Activated CD8-positive, alpha-beta memory T cell treated with anti-CD3 and anti-CD28 coated beads for 36 hours (primary cell): ENCODE measurements around the gene COL6A3. TPM values are rescaled to one million over a fixed set of nuclear protein-coding genes. Genes with fewer than 3 reads are reported as not detected.
"Not testable (repeated sequence)": the region's sequence is repeated elsewhere in the genome, so short reads cannot be mapped to it uniquely, and the experiment has no call there.

Experiments
- CTCF ChIA-PET: fragments of 350-600 bp; sonication (Branson Sonifier 250); formaldehyde crosslinking; loops from one replicate; lab custom pipeline; 2021; ENCODE audit warnings: antibody characterized with exemption; lab: Charles Lee
- POLR2A ChIA-PET: fragments of 350-600 bp; sonication (Branson Sonifier 250); formaldehyde crosslinking; loops from one replicate; lab custom pipeline; 2021; ENCODE audit warnings: antibody characterized with exemption; lab: Charles Lee
- total RNA-seq, 2 experiments: library from RNA; stranded (reverse); gene quantifications; one replicate each; pipeline ENCODE4 v1.2.3, GENCODE V29; 2021

COL6A3 gene
- total RNA-seq, 2 experiments from 2014 or later: 15.8 to 18.6 TPM

GRCh38 chr2:237315170-237315828, 98.7 kb downstream of the COL6A3 start:
- CTCF ChIA-PET: no interaction called here
- POLR2A ChIA-PET: no interaction called here

GRCh38 chr2:237314681-237315080, 99.3 kb downstream of the COL6A3 start:
- ChIA-PET POLR2A (no interaction called here), CTCF (no interaction called here)

GRCh38 chr2:237314198-237314597, 99.8 kb downstream of the COL6A3 start:
- ChIA-PET POLR2A (no interaction called here), CTCF (no interaction called here)

GRCh38 chr2:237312021-237312755, 101.8 kb downstream of the COL6A3 start:
- POLR2A ChIA-PET: no interaction called here
- CTCF ChIA-PET: no interaction called here

GRCh38 chr2:237310515-237311114, 103.3 kb downstream of the COL6A3 start:
- CTCF ChIA-PET: no interaction called here

GRCh38 chr2:237309416-237309815, 104.5 kb downstream of the COL6A3 start:
- ChIA-PET CTCF (no interaction called here), POLR2A (no interaction called here)

More at GRCh38 chr2:237310515-237311114, 103.3 kb downstream of the COL6A3 start:
- POLR2A ChIA-PET: no interaction called here

- CTCF ChIA-PET: no interaction called here
- POLR2A ChIA-PET: no interaction called here
Measured at GRCh38 chr2:237309011-237309410, 105.0 kb downstream of the COL6A3 start.

- POLR2A ChIA-PET: no interaction called here
Measured at GRCh38 chr2:237307474-237307873, 106.5 kb downstream of the COL6A3 start.

GRCh38 chr2:237306787-237307170, 107.2 kb downstream of the COL6A3 start:
- POLR2A ChIA-PET: no interaction called here

More at GRCh38 chr2:237307474-237307873, 106.5 kb downstream of the COL6A3 start:
- CTCF ChIA-PET: interaction anchor here (1.3 kb wide), 1 partner anchor 17 kb away, joined by 3 read pairs; no protein-coding TSS in a partner anchor

GRCh38 chr2:237306083-237306786, 107.7 kb downstream of the COL6A3 start:
- ChIA-PET POLR2A (no interaction called here), CTCF (no interaction called here)

More at GRCh38 chr2:237306787-237307170, 107.2 kb downstream of the COL6A3 start:
- CTCF ChIA-PET: interaction anchor here (1.3 kb wide), 1 partner anchor 17 kb away, joined by 3 read pairs; no protein-coding TSS in a partner anchor

GRCh38 chr2:237305579-237305978, 108.4 kb downstream of the COL6A3 start:
- POLR2A ChIA-PET: no interaction called here
- CTCF ChIA-PET: no interaction called here

GRCh38 chr2:237304763-237305514, 109.0 kb downstream of the COL6A3 start:
- POLR2A ChIA-PET: no interaction called here
- CTCF ChIA-PET: no interaction called here

- POLR2A ChIA-PET, CTCF ChIA-PET: not testable (repeated sequence)
Measured at GRCh38 chr2:237303244-237303643, 110.7 kb downstream of the COL6A3 start.

GRCh38 chr2:237301595-237301994, 112.4 kb downstream of the COL6A3 start:
- POLR2A ChIA-PET: no interaction called here
- CTCF ChIA-PET: no interaction called here

- ChIA-PET CTCF (no interaction called here), POLR2A (no interaction called here)
Measured at GRCh38 chr2:237300739-237301138, 113.2 kb downstream of the COL6A3 start.

GRCh38 chr2:237299906-237300305, 114.1 kb downstream of the COL6A3 start:
- POLR2A ChIA-PET: no interaction called here
- CTCF ChIA-PET: no interaction called here

- ChIA-PET CTCF (no interaction called here), POLR2A (no interaction called here)
Measured at GRCh38 chr2:237298151-237299118, 115.5 kb downstream of the COL6A3 start.
